Measurements from ENCODE around the gene XCR1.

XCR1 gene

DNA sequence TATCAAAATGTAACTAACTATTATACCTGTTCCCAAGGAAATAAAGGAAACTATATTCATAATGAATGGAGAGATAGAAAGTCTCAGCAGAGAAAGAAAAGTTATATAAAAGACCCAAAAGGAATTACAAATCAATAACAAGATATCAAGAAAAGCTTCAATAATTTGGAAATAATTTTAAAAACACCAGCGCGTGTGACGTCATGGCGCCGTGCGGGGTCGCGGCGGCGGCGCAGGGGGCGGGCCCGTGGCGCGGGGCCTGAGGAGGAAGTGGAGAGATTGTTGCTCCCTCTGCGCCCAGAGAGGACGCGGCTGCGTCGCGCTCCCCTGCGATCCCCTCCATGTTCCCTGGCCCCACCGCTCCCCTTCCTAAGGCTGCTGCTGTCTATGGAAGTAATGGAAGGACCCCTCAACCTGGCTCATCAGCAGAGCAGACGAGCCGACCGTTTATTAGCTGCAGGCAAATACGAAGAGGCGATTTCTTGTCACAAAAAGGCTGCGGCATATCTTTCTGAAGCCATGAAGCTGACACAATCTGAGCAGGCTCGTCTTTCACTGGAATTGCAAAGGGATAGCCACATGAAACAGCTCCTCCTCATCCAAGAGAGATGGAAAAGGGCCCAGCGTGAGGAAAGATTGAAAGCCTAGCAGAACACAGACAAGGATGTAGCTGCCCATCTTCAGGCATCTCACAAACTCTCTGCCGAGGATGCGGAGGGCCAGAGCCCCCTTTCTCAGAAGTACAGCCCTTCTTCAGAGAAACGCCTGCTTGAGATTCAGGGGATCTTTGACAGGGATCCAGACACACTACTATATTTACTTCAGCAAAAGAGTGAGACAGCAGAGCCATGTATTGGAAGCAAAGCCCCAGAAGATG, 4.1 kb downstream of the XCR1 start:
- POLR2A ChIA-PET = no interaction called here
- DNase-seq (ENCODE audit: low read depth, low spot score) = no peak
- H3K4me3 ChIP-seq (ENCODE audit: low read depth, low read length) = no peak overlapping the region
- CTCF ChIA-PET = no interaction called here
- TF ChIP-seq, protein P1, sequence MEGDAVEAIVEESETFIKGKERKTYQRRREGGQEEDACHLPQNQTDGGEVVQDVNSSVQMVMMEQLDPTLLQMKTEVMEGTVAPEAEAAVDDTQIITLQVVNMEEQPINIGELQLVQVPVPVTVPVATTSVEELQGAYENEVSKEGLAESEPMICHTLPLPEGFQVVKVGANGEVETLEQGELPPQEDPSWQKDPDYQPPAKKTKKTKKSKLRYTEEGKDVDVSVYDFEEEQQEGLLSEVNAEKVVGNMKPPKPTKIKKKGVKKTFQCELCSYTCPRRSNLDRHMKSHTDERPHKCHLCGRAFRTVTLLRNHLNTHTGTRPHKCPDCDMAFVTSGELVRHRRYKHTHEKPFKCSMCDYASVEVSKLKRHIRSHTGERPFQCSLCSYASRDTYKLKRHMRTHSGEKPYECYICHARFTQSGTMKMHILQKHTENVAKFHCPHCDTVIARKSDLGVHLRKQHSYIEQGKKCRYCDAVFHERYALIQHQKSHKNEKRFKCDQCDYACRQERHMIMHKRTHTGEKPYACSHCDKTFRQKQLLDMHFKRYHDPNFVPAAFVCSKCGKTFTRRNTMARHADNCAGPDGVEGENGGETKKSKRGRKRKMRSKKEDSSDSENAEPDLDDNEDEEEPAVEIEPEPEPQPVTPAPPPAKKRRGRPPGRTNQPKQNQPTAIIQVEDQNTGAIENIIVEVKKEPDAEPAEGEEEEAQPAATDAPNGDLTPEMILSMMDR (IDR thresholded peaks at IDR 0.05; ENCODE audit: insufficient read depth, low read length, missing control alignments) = no peak

DNA sequence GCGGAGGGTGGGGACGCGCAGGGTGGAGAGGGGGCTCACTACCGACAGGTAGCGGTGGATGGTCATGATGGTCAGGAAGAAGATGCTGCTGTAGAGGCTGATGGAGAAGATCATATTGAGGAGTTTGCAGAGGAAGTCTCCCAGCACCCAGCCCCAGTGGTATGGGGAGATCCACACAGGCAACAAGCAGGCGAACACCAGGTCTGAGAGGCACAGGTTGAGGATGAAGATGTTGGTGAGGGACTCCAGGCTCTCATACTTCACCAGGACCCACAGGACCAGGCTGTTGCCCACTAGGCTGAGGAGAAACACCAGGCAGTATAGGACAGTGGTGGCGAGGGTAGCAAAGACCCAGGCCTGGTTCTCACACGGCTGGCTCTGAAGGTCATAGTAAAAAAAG, 5.8 kb downstream of the XCR1 start:
- no peak overlapping the region for H3K4me3 ChIP-seq (ENCODE audit: low read depth, low read length)
- ChIA-PET CTCF (no interaction called here), POLR2A (no interaction called here)
- DNase-seq (ENCODE audit: low read depth, low spot score) = no peak
- TF ChIP-seq, protein P1 (IDR thresholded peaks at IDR 0.05; ENCODE audit: insufficient read depth, low read length, missing control alignments) = no peak

DNA sequence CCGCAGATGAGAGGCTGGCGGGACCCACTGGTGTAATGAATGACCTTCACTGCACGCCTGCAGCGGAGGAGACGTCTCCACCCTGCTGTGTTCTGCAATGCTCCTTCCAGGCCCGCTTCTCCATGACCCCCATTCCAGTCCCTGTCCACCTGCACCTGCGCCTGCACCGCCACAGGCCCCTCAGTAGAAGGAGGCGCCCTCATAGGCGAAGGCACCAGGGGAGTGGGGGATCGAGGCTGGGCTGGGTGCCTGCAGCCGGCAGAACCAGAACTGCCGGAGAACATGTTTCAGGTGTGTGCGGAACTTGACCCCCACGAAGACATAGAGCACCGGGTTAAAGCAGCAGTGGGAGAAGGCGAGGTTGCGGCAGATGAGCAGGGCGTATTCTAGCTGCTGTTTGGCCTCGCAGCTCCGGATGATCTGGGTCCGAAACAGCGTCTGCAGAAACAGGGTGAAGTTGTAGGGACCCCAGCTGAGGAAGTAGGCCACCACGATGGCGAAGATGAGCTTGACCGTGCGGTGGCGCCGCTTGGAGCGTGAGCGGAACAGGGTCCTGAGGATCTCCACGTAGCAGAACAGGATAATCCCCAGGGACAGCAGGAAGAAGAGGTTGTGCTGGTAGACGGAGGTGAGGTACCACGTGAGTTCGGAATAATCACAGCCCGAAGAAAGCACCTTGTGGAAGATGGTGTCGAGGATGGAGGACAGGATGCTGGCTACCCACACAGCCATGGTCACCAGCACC, 6.3 kb downstream of the XCR1 start:
- no peak overlapping the region for H3K4me3 ChIP-seq (ENCODE audit: low read depth, low read length)
- DNase-seq (ENCODE audit: low read depth, low spot score) = no peak
- TF ChIP-seq, protein P1 (IDR thresholded peaks at IDR 0.05; ENCODE audit: insufficient read depth, low read length, missing control alignments) = no peak
- ChIA-PET CTCF (no interaction called here), POLR2A (no interaction called here)

DNA sequence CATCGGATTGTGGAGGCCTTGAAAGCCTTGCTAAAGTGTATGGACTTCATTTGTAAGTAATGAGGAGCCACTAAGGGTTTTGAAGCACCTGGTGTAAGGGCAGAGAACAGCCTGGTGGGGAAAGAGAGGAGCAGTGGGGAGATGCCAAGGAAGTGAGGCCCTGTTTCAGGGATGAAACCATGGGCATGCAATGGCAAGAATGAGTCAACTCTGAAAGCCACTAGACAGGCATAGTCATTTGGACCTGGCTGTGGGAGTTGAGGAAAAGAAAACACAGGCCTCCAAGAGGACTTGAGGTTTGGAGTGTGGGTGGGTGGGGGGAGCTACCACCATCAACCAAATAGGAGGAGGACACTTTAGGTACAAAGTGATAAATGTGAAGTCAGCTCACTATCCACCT, 7.6 kb downstream of the XCR1 start:
- TF ChIP-seq, protein P1 (IDR thresholded peaks at IDR 0.05; ENCODE audit: insufficient read depth, low read length, missing control alignments) = no peak
- ChIA-PET POLR2A (no interaction called here), CTCF (no interaction called here)
- DNase-seq (ENCODE audit: low read depth, low spot score) = no peak
- H3K4me3 ChIP-seq (ENCODE audit: low read depth, low read length) = no peak overlapping the region

DNA sequence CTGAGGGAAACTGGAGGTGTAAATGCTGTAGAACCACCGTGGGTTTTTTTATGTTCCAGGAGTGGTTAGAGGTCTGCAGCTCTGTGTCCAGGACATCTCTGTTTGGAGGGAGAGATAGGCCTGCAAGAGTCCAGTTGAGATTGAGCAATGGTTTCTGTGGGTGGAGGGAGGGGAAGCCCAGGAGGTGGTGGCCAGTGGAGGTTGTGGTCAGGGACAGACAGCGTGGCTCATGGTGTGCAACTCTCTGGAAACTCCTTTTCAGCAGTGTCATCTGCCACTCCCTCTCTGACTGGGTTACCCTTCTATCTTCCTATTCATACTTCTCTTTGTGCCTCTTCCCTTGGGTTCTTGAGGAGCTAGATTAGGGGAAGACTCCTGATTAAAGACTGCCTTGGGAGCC, 9.6 kb downstream of the XCR1 start:
- ChIA-PET CTCF (interaction anchor here (2.5 kb wide), 1 partner anchor 10 kb away, joined by 5 read pairs; the partner anchor contains the start of gene XCR1), POLR2A (no interaction called here)
- no peak for DNase-seq (ENCODE audit: low read depth, low spot score)
- no peak overlapping the region for H3K4me3 ChIP-seq (ENCODE audit: low read depth, low read length)
- TF ChIP-seq, protein P1 (IDR thresholded peaks at IDR 0.05; ENCODE audit: insufficient read depth, low read length, missing control alignments) = no peak

DNA sequence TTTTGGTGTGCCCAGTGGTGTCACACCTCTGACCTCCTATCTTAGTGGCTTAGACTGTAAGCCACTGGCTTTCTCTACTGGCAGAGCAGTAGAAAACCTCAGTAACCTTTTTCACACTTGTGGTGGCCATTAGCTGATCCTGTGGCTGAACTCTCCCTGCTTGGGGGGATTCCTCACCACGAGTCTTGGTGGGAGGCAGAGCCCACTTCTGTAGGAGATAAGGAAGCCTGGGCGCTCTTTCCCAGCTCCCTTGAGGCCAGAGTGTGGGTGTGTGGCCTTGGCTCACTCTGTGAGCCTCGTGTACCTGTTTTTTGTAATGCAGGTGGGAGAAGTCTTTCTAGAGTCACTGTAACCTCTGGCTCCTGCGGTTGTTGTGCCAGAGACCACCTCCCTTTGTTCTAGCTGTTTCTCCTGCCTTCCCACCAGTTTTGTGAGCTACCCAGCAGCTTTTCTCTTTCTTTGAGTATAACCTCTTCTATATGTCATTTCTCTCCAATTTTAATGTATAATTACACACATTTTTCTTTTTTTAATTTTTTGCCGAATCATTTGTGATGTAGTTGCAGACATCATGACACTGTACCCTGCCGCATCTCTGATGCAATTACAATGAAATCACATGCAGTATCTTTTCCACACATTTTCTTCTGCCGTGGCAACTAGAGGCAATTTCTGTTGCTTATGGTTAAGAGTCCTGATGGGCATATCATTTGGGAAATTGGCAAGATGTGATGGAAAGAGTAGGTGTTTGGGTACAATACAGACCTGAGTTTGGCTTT, 13.8 kb downstream of the XCR1 start:
- ChIA-PET CTCF (no interaction called here), POLR2A (no interaction called here)
- TF ChIP-seq, protein P1 (IDR thresholded peaks at IDR 0.05; ENCODE audit: insufficient read depth, low read length, missing control alignments) = no peak

More for the DNA sequence above, 13.8 kb downstream of the XCR1 start:
- H3K4me3 ChIP-seq (ENCODE audit: low read depth, low read length) = no peak overlapping the region
- DNase-seq (ENCODE audit: low read depth, low spot score) = no peak

Measured in AG04449 (cell line).